PC-9 (cell line): Measurements from ENCODE around the gene AOC1.

Experiments used
- CTCF ChIP-seq: fragments of 200-600 bp; sonication (generic); conservative IDR thresholded peaks from 2 replicates; pipeline ENCODE4 v1.6.1; 2017; ENCODE audit warnings: mixed run types, antibody characterized with exemption, mild to moderate bottlenecking, moderate library complexity
- EZH2 ChIP-seq: fragments of 200-600 bp; sonication (generic); IDR thresholded peaks from 2 replicates; pipeline ENCODE4 v1.8.0; 2017; ENCODE audit warnings: antibody characterized with exemption, low read depth

GRCh38 chr7:150866932-150867564, 14.7 kb downstream of the AOC1 start:
- TF ChIP-seq CTCF (no peak), EZH2 (no peak)
